Sigmoid colon (tissue), 7 donors: Measurements from ENCODE around the gene CREB3L2. TPM values are rescaled to one million over a fixed set of nuclear protein-coding genes. Genes with fewer than 3 reads are reported as not detected.
A peak's percentile ranks its signal among the peaks of the same experiment; 100 is the strongest.
"Not testable (repeated sequence)": the region's sequence is repeated elsewhere in the genome, so short reads cannot be mapped to it uniquely, and the experiment has no call there.

Source experiments
- DNase-seq: peaks from one replicate; pipeline ENCODE4 v3.0.0-alpha.2; 2019
- H3K27ac ChIP-seq, 4 donors: fragments of 200-600 bp; sonication (generic); one replicate each; pipeline ENCODE4 v1.5.1; 2016 to 2019; ENCODE audit warnings: mild to moderate bottlenecking in 1 of 4
- H3K27me3 ChIP-seq, 3 donors: fragments of 200-600 bp; sonication (generic); one replicate each; pipeline ENCODE4 v1.5.1; 2019; ENCODE audit warnings: mild to moderate bottlenecking in 1 of 3
- H3K36me3 ChIP-seq, 4 donors: fragments of 200-600 bp; sonication (generic); one replicate each; pipeline ENCODE4 v1.5.1; 2016 to 2019
- H3K4me1 ChIP-seq, 4 donors: fragments of 200-600 bp; sonication (generic); one replicate each; pipeline ENCODE4 v1.5.1; 2017 to 2019
- H3K4me3 ChIP-seq, 4 donors: fragments of 200-600 bp; sonication (generic); one replicate each; pipeline ENCODE4 v1.5.1; 2017 to 2019; ENCODE audit warnings: mild to moderate bottlenecking in 2 of 4, moderate library complexity in 1 of 4
- H3K9me3 ChIP-seq, 4 donors: fragments of 200-600 bp in 3 of 4; sonication (generic) in 3 of 4; one replicate each; pipeline versions ENCODE4 v1.5.1 to v1.6.1; 2013 to 2019
- CTCF ChIP-seq, 4 experiments: fragments of 450-650 bp in 3 of 4; fragments of 200-600 bp in 1 of 4; IDR thresholded peaks; one replicate each; pipeline ENCODE4 v1.5.1; 2016 to 2019; ENCODE audit warnings: antibody characterized with exemption in 4 of 4, mild to moderate bottlenecking in 3 of 4, moderate library complexity in 2 of 4
- EP300 ChIP-seq, 4 donors: sonication (generic); formaldehyde crosslinking; IDR thresholded peaks; one replicate each; pipeline ENCODE4 v1.6.1; 2017; ENCODE audit warnings: antibody characterized with exemption in 4 of 4
- POLR2A ChIP-seq, 2 donors: fragments of 450-650 bp; IDR thresholded peaks; one replicate each; pipeline ENCODE4 v1.6.1; 2016; ENCODE audit warnings: antibody characterized with exemption in 2 of 2, mild to moderate bottlenecking in 2 of 2, moderate library complexity in 2 of 2
- POLR2AphosphoS5 ChIP-seq, 4 donors: sonication (generic); formaldehyde crosslinking; IDR thresholded peaks; one replicate each; pipeline ENCODE4 v1.6.1; 2017; ENCODE audit warnings: antibody characterized with exemption in 4 of 4
- WGBS, 2 donors: extraction: QIAGEN DNeasy Blood & Tissue Kit; methylation state at CpG; one replicate each; pipeline ENCODE4 v1.1.7; 2013; 5-methylcytosine and 5-hydroxymethylcytosine counted together
- intact Hi-C: fragments of 100-400 bp; cut with DNase I; formaldehyde crosslinking; loops from one replicate; pipeline ENCODE4 v1.15.1; 2023
- polyA plus RNA-seq, 3 donors: library from polyadenylated mRNA; stranded (reverse); fragments of 200-250 nt; gene quantifications; one replicate each; pipeline ENCODE4 v1.2.3, GENCODE V29; 2013
- total RNA-seq, 4 donors: library from RNA; depleted of rRNA; stranded (reverse); fragments of >200 nt; gene quantifications; one replicate each; pipeline ENCODE4 v1.1.0, GENCODE V29; 2016
- donor health status: healthy with polysubstance abuse.
- donor health status: Bipolar disorder and iron deficiency.
- donor health status: healthy.

CREB3L2 gene
- total and polyA plus RNA-seq, 7 donors = 3.0 to 41.3 (median 26.0) TPM

GRCh38 chr7:137970253-137970975 lies 31.5 kb downstream of the CREB3L2 start:
- intact Hi-C loops = no loop called here
- TF ChIP-seq EP300 (IDR thresholded peaks at IDR 0.05) (peak in 1 of 4 donors; percentile 9), POLR2AphosphoS5 (IDR thresholded peaks at IDR 0.05) (peak in 3 of 4 donors; percentile 54 to 67 (median 58)), POLR2A (IDR thresholded peaks at IDR 0.05) (no peak), CTCF (IDR thresholded peaks at IDR 0.05) (no peak)
- H3K27me3 ChIP-seq = no peaks in the 10 kb centered on the region
- WGBS, 2 donors = 53 to 58% methylated on average over 8 of the region's 8 CpGs
- no peaks in the 10 kb centered on the region for H3K36me3 ChIP-seq
- H3K9me3 ChIP-seq = no peaks in the 10 kb centered on the region
- DNase-seq = peak; percentile 86
- H3K4me1 ChIP-seq = peaks cover 0 to 97% (median 95%) of the 10 kb centered on the region in 4 donors
- peak overlapping the region; percentile 59 to 86 (median 78) for H3K27ac ChIP-seq
- H3K4me3 ChIP-seq = peak overlapping the region in 2 of 4 donors; percentile 1 to 21

GRCh38 chr7:137969828-137970227 lies 32.1 kb downstream of the CREB3L2 start:
- WGBS, 2 donors = 98% methylated on average over 1 of the region's 1 CpG
- TF ChIP-seq EP300 (IDR thresholded peaks at IDR 0.05) (no peak), POLR2AphosphoS5 (IDR thresholded peaks at IDR 0.05) (no peak), CTCF (IDR thresholded peaks at IDR 0.05) (no peak), POLR2A (IDR thresholded peaks at IDR 0.05) (no peak)
- H3K36me3 ChIP-seq = no peaks in the 10 kb centered on the region
- DNase-seq = no peak
- peak overlapping the region in 1 of 4 donors; percentile 21 for H3K4me3 ChIP-seq
- intact Hi-C loops = no loop called here
- no peaks in the 10 kb centered on the region for H3K9me3 ChIP-seq
- peak overlapping the region; percentile 59 to 86 (median 78) for H3K27ac ChIP-seq
- no peaks in the 10 kb centered on the region for H3K27me3 ChIP-seq
- peaks cover 0 to 93% (median 91%) of the 10 kb centered on the region in 4 donors for H3K4me1 ChIP-seq

- H3K36me3 ChIP-seq = no peaks in the 10 kb centered on the region
- intact Hi-C loops = no loop called here
- H3K4me3 ChIP-seq = no peak overlapping the region
- TF ChIP-seq EP300 (IDR thresholded peaks at IDR 0.05) = no peak
- TF ChIP-seq POLR2A (IDR thresholded peaks at IDR 0.05) = no peak
- no peak for TF ChIP-seq CTCF (IDR thresholded peaks at IDR 0.05)
- TF ChIP-seq POLR2AphosphoS5 (IDR thresholded peaks at IDR 0.05) = no peak
- peaks cover 0 to 89% (median 82%) of the 10 kb centered on the region in 4 donors for H3K4me1 ChIP-seq
- H3K27me3 ChIP-seq = no peaks in the 10 kb centered on the region
- DNase-seq = no peak
- H3K9me3 ChIP-seq = no peaks in the 10 kb centered on the region
- H3K27ac ChIP-seq = peak overlapping the region in 3 of 4 donors; percentile 42 to 86 (median 79)
- 88 to 96% methylated on average over 4 of the region's 4 CpGs for WGBS, 2 donors
Observed at GRCh38 chr7:137968890-137969289, 33.0 kb downstream of the CREB3L2 start.

- 99% methylated on average over 4 of the region's 4 CpGs for WGBS, 2 donors
- H3K36me3 ChIP-seq, DNase-seq, H3K4me3 ChIP-seq, intact Hi-C loops, H3K9me3 ChIP-seq, H3K27me3 ChIP-seq: not testable (repeated sequence)
- H3K27ac ChIP-seq = peak overlapping the region in 3 of 4 donors; percentile 42 to 86 (median 79)
- H3K4me1 ChIP-seq = peaks cover 0 to 88% (median 76%) of the 10 kb centered on the region in 4 donors
Observed at GRCh38 chr7:137968339-137968738, 33.5 kb downstream of the CREB3L2 start.

GRCh38 chr7:137967143-137968018 lies 34.5 kb downstream of the CREB3L2 start:
- Histone ChIP-seq H3K36me3 (peaks cover 0 to 5% (median 0%) of the 10 kb centered on the region in 4 donors), H3K4me1 (peaks cover 0 to 91% (median 71%) of the 10 kb centered on the region in 4 donors), H3K4me3 (no peak overlapping the region), H3K9me3 (no peaks in the 10 kb centered on the region), H3K27ac (peak overlapping the region in 3 of 4 donors; percentile 19 to 86 (median 63)), H3K27me3 (no peaks in the 10 kb centered on the region)
- intact Hi-C loops = no loop called here
- no peak for DNase-seq
- TF ChIP-seq POLR2A (IDR thresholded peaks at IDR 0.05) (no peak), CTCF (IDR thresholded peaks at IDR 0.05) (no peak), EP300 (IDR thresholded peaks at IDR 0.05) (no peak), POLR2AphosphoS5 (IDR thresholded peaks at IDR 0.05) (no peak)
- 85 to 88% methylated on average over 12 of the region's 12 CpGs for WGBS, 2 donors
